Bronchial epithelial cell (primary cell): ENCODE measurements around the gene IQSEC1. TPM values are rescaled to one million over a fixed set of nuclear protein-coding genes. Genes with fewer than 3 reads are reported as not detected.

Source experiments
- DNase-seq: peaks from one replicate; pipeline ENCODE4 v3.0.0-alpha.2; 2010; ENCODE audit warnings: low read depth
- FAIRE-seq: peaks from 2 replicates; lab custom pipeline; 2011; peaks lifted over from hg19 to GRCh38; lab: Jason Lieb, UNC
- H3K27me3 ChIP-seq: 2 replicates; pipeline ENCODE4 v1.5.1; 2011; ENCODE audit warnings: low read length; ENCODE audit not compliant: control insufficient read depth, insufficient read depth
- H3K36me3 ChIP-seq: 2 replicates; pipeline ENCODE4 v1.5.1; 2011; ENCODE audit warnings: low read length; ENCODE audit not compliant: control insufficient read depth, insufficient read depth
- H3K4me3 ChIP-seq: 2 replicates; pipeline ENCODE4 v1.5.1; 2011; ENCODE audit warnings: mild to moderate bottlenecking, low read depth, low read length, control low read depth
- CTCF ChIP-seq: IDR thresholded peaks from 2 replicates; pipeline ENCODE4 v1.5.1; 2011; ENCODE audit warnings: mild to moderate bottlenecking, moderate library complexity, low read length, control low read depth, inconsistent platforms; ENCODE audit not compliant: insufficient read depth, severe bottlenecking
- total RNA-seq: library from RNA; depleted of rRNA; stranded (reverse); fragments of >200 nt; gene quantifications from 2 replicates; pipeline ENCODE4 v1.2.1, GENCODE V29; 2014

IQSEC1 gene
- total RNA-seq, 1 donor from 2014 or later, result 6.6 TPM

GRCh38 chr3:12935023-12935860 lies 138.0 kb downstream of the IQSEC1 start:
- H3K36me3 ChIP-seq, result peaks cover 13% of the 10 kb centered on the region
- DNase-seq (no peak), FAIRE-seq (no peak)
- no peak overlapping the region for H3K4me3 ChIP-seq
- TF ChIP-seq CTCF, result no peak
- H3K27me3 ChIP-seq, result no peaks in the 10 kb centered on the region

- DNase-seq (no peak), FAIRE-seq (no peak)
- Histone ChIP-seq H3K36me3 (peaks cover 13% of the 10 kb centered on the region), H3K27me3 (no peaks in the 10 kb centered on the region), H3K4me3 (no peak overlapping the region)
- TF ChIP-seq CTCF, result no peak
These were observed 138.8 kb downstream of the IQSEC1 start for GRCh38 chr3:12934431-12934830.

- no peaks in the 10 kb centered on the region for H3K27me3 ChIP-seq
- peaks cover 13% of the 10 kb centered on the region for H3K36me3 ChIP-seq
- FAIRE-seq, result no peak
- H3K4me3 ChIP-seq, result no peak overlapping the region
- DNase-seq, result no peak
- no peak for TF ChIP-seq CTCF
These were observed 139.3 kb downstream of the IQSEC1 start for GRCh38 chr3:12933901-12934300.

- no peak for DNase-seq
- no peak overlapping the region for H3K4me3 ChIP-seq
- no peaks in the 10 kb centered on the region for H3K27me3 ChIP-seq
- H3K36me3 ChIP-seq, result peaks cover 9% of the 10 kb centered on the region
- no peak for FAIRE-seq
- no peak for TF ChIP-seq CTCF
These were observed 140.5 kb downstream of the IQSEC1 start for GRCh38 chr3:12932754-12933153.

GRCh38 chr3:12932347-12932746 lies 140.9 kb downstream of the IQSEC1 start:
- FAIRE-seq, result peak; percentile 83
- Histone ChIP-seq H3K36me3 (peaks cover 9% of the 10 kb centered on the region), H3K27me3 (no peaks in the 10 kb centered on the region), H3K4me3 (no peak overlapping the region)
- DNase-seq, result no peak
- no peak for TF ChIP-seq CTCF
